K562 (cell line): Measurements from ENCODE around the gene BOLA3. TPM values are rescaled to one million over a fixed set of nuclear protein-coding genes. Genes with fewer than 3 reads are reported as not detected.

ENCODE experiments used
- CBFA2T3 ChIP-seq: fragments of 450-650 bp; IDR thresholded peaks from 2 replicates; pipeline ENCODE4 v1.6.1; 2017
- CEBPZ ChIP-seq: fragments of 150-350 bp; IDR thresholded peaks from 2 replicates; pipeline ENCODE4 v1.6.1; 2014; ENCODE audit warnings: low read depth, mild to moderate bottlenecking, low read length, borderline replicate concordance
- DPF2 ChIP-seq: fragments of 450-650 bp; IDR thresholded peaks from 2 replicates; pipeline ENCODE4 v1.6.1; 2016
- ELF4 ChIP-seq: fragments of 450-650 bp; formaldehyde crosslinking; IDR thresholded peaks from 2 replicates; pipeline ENCODE4 v1.4.0; 2022; ENCODE audit warnings: missing genetic modification characterization
- GTF2B ChIP-seq: IDR thresholded peaks from 2 replicates; pipeline ENCODE4 v1.6.1; 2011; ENCODE audit not compliant: insufficient read length; ENCODE audit errors: extremely low read depth
- ILK ChIP-seq: fragments of 450-650 bp; IDR thresholded peaks from 2 replicates; pipeline ENCODE4 v1.6.1; 2016; ENCODE audit warnings: missing genetic modification characterization, low read depth, mild to moderate bottlenecking, missing compliant biosample characterization, moderate library complexity, borderline replicate concordance
- KAT8 ChIP-seq: fragments of 450-650 bp; IDR thresholded peaks from 2 replicates; pipeline ENCODE4 v1.6.1; 2016; ENCODE audit warnings: low read depth, mild to moderate bottlenecking
- MAFG ChIP-seq: fragments of 450-650 bp; conservative IDR thresholded peaks from 2 replicates; pipeline ENCODE4 v1.6.1; 2016; ENCODE audit warnings: missing genetic modification characterization, missing compliant biosample characterization
- MECOM ChIP-seq: fragments of 250-450 bp; sonication (Bioruptor Pico); IDR thresholded peaks from 2 replicates; pipeline ENCODE4 v1.8.0; 2022; ENCODE audit warnings: inconsistent platforms
- MEIS2 ChIP-seq: fragments of 450-650 bp; IDR thresholded peaks from 2 replicates; pipeline ENCODE4 v1.6.1; 2014; ENCODE audit warnings: mild to moderate bottlenecking; ENCODE audit not compliant: partially characterized antibody
- PKNOX1 ChIP-seq: fragments of 450-650 bp; IDR thresholded peaks from 2 replicates; pipeline ENCODE4 v1.6.1; 2016
- RFX5 ChIP-seq: IDR thresholded peaks from 2 replicates; pipeline ENCODE4 v1.6.1; 2011; ENCODE audit warnings: low read depth, mild to moderate bottlenecking, improper control_type of control experiment, low read length
- SAFB2 ChIP-seq: fragments of 200-400 bp; formaldehyde crosslinking; IDR thresholded peaks from 2 replicates; pipeline ENCODE4 v1.6.1; 2018; ENCODE audit warnings: borderline replicate concordance, low read length, low read depth, moderate library complexity; ENCODE audit not compliant: severe bottlenecking
- SMARCA4 ChIP-seq: fragments of 450-650 bp; IDR thresholded peaks from 2 replicates; pipeline ENCODE4 v1.6.1; 2016
- SMARCA5 ChIP-seq: fragments of 450-650 bp; IDR thresholded peaks from 2 replicates; pipeline ENCODE4 v1.6.1; 2016
- SPI1 ChIP-seq: IDR thresholded peaks from 2 replicates; pipeline ENCODE4 v1.6.1; 2011; ENCODE audit warnings: low read depth, low read length, control low read depth, borderline replicate concordance
- UBTF ChIP-seq, 2 experiments: IDR thresholded peaks; 2 replicates each; pipeline ENCODE4 v1.6.1; 2012; ENCODE audit warnings: improper control_type of control experiment in 2 of 2, low read depth in 2 of 2, low read length in 2 of 2, borderline replicate concordance in 1 of 2
- ZNF253 ChIP-seq: fragments of 250-450 bp; sonication (Bioruptor Pico); conservative IDR thresholded peaks from 2 replicates; pipeline ENCODE4 v1.6.1; 2021; ENCODE audit warnings: mild to moderate bottlenecking
- ZNF398 ChIP-seq: fragments of 250-450 bp; sonication (Bioruptor Pico); IDR thresholded peaks from 2 replicates; pipeline ENCODE4 v1.8.0; 2021; ENCODE audit warnings: moderate library complexity, mild to moderate bottlenecking, inconsistent platforms
- polyA plus RNA-seq, 8 experiments: library from polyadenylated mRNA; depleted of rRNA in 4 of 8; stranded (reverse) in 5 of 8; unstranded in 3 of 8; fragments of >200 nt; fragmentation: Nextera tagmentation in 2 of 8; fragmentation: Illumina TruSeq in 1 of 8; extraction: Ambion mirVana in 2 of 8; extraction: Trizol in 1 of 8; gene quantifications; 2 replicates each; pipeline versions ENCODE4 v1.2.1 to v1.2.3, GENCODE V29; 2011 to 2014; ENCODE audit warnings: inconsistent platforms in 1 of 8, missing spikeins in 1 of 8
- total RNA-seq, 7 experiments: library from RNA; depleted of rRNA in 6 of 7; stranded (reverse); fragments of >200 nt in 6 of 7; fragmentation: Illumina TruSeq in 2 of 7; extraction: Trizol in 2 of 7; gene quantifications; 2 replicates each; pipeline versions ENCODE4 v1.2.1 to v1.2.3, GENCODE V29; 2011 to 2021; ENCODE audit warnings: low replicate concordance in 1 of 7

Gene BOLA3
- total and polyA plus RNA-seq, 9 of the 15 experiments (the other 6 are each of a cell fraction or from before 2014, with no cell fraction given) = 149 to 619 (median 255) TPM

- TF ChIP-seq ZNF398 (CRISPR knock-in tag) = no peak
- TF ChIP-seq MAFG (tag) = no peak
- peak; percentile 41; the same call in 1 of the 2 replicates for TF ChIP-seq SMARCA4
- peak; percentile 32; the same call in 1 of the 2 replicates for TF ChIP-seq SPI1
- peak; percentile 43 for TF ChIP-seq MEIS2
- TF ChIP-seq ELF4 (CRISPR knock-in tag) = no peak
- 0 out of 2 replicates have a peak, but pooled peaks have one; percentile 29 for TF ChIP-seq MECOM (CRISPR knock-in tag)
- no peak for TF ChIP-seq ZNF253 (CRISPR knock-in tag)
- TF ChIP-seq CEBPZ = no peak
- no peak for TF ChIP-seq GTF2B
- no peak for TF ChIP-seq SAFB2
- TF ChIP-seq UBTF (IDR thresholded peaks at IDR 0.05; ENCODE audit: borderline replicate concordance in 1 of 2, low read depth in 2 of 2, low read length in 2 of 2) = no peak
- peak; percentile 55 for TF ChIP-seq RFX5
- TF ChIP-seq KAT8 = no peak
- TF ChIP-seq PKNOX1 = peak; percentile 45
- TF ChIP-seq CBFA2T3 = peak; percentile 61
- no peak for TF ChIP-seq SMARCA5
- TF ChIP-seq DPF2 = peak; percentile 48; the same call in 1 of the 2 replicates
- TF ChIP-seq ILK (tag) = no peak
These were observed 2.0 kb upstream of the BOLA3 start (continued) for GRCh38 chr2:74149570-74150319.
